GM18507 (cell line): ENCODE data around the gene CACNA1C.
"Not testable (repeated sequence)": the region's sequence is repeated elsewhere in the genome, so short reads cannot be mapped to it uniquely, and the experiment has no call there.

Source experiments
- DNase-seq: peaks from one replicate; pipeline ENCODE4 v3.0.0; 2011; ENCODE audit warnings: low read depth; ENCODE audit not compliant: insufficient read length; ENCODE audit errors: extremely low spot score
- FAIRE-seq: peaks from 2 replicates; lab custom pipeline; 2011; peaks lifted over from hg19 to GRCh38; lab: Jason Lieb, UNC

Gene CACNA1C

DNA sequence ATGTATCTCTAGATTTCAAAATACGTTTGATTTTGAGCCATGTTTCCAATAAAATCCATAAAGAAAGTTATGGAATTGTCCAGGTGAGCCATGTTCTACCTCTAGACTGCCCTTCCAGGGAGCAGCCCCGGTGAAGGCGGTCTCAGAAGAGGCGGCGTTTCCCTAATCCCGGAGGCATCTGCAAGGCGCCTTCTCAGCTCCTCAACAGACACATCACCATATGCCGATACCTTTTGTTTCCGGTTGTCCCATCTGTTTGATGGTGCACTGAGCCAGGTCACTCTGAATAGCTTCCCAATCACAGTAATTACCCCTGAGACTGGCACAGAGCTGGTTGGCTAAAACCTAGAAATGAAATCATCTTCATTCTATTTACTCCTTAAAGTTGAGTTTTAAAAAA is 436.5 kb downstream of the CACNA1C start:
- no peak for DNase-seq

DNA sequence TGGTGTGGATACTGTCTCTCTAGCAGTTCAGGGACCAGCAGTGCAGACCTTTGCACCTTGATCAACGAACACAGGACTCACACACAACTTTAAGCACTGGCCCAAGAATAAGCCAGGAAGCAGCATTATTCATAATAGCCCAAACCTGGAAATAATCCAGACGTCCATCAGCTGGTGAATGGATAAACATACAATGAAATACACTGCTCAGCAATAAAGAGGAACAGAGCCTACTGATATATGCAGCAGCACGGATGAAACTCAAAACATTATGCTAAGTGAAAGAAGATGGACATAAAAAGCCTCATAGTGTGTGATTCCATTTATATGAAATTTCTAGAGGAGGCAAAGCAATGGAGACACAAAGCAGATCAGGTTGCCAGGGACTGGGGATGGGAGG is 438.0 kb downstream of the CACNA1C start:
- no peak for FAIRE-seq
- no peak for DNase-seq

More for the DNA sequence above, 436.5 kb downstream of the CACNA1C start:
- FAIRE-seq, result no peak

DNA sequence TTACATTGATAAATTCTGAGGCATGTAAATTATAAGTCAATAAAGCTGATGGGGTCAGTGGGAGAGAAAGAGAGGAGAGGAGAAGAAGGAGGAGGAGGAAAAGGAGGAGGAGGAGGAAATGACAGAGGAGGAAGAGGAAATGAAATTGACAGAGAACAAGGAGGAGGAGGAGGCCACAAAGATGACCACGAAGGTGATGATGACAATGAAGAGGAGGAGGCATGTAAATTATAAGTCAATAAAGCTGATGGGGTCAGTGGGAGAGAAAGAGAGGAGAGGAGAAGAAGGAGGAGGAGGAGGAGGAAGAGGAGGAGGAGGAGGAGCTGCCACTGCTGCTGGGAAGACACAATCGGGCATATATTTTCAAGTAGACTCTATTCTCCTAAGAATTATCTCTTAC is 438.6 kb downstream of the CACNA1C start:
- not testable (repeated sequence) for DNase-seq, FAIRE-seq

DNA sequence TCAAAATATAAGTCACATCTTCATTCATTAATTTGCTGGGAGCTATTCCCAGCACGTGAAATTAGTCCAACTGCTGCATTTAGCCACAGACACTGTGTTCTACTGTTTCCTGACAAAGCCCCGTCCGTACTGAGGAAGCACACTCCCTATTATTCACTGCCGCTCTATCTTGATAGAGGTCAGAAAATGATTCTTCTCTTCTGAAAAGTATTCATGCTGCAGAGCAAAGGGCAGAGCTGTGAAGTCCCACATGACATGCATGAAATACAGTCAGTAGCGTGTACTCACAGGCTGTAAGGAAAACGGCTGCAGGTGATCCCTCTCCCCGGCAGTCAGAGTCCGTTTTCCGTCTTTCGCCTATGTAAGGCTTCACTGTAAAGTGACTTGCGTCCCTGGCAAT is 439.4 kb downstream of the CACNA1C start:
- no peak for DNase-seq
- FAIRE-seq, result no peak

DNA sequence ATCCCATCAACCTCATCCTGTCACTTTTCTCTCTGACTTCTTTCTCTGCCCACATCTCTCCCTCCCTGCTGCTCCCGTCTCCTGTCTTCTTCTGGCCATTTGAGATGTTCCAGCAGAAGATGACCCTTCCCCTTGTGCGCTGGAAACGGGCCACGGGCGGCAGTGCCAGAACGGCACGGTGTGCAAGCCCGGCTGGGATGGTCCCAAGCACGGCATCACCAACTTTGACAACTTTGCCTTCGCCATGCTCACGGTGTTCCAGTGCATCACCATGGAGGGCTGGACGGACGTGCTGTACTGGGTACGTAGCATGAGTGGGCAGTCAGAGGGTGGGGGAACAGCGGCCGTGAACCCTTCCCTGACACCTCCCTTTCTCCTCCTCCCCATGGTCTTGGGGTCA is 440.3 kb downstream of the CACNA1C start:
- DNase-seq, result no peak
- no peak for FAIRE-seq

DNA sequence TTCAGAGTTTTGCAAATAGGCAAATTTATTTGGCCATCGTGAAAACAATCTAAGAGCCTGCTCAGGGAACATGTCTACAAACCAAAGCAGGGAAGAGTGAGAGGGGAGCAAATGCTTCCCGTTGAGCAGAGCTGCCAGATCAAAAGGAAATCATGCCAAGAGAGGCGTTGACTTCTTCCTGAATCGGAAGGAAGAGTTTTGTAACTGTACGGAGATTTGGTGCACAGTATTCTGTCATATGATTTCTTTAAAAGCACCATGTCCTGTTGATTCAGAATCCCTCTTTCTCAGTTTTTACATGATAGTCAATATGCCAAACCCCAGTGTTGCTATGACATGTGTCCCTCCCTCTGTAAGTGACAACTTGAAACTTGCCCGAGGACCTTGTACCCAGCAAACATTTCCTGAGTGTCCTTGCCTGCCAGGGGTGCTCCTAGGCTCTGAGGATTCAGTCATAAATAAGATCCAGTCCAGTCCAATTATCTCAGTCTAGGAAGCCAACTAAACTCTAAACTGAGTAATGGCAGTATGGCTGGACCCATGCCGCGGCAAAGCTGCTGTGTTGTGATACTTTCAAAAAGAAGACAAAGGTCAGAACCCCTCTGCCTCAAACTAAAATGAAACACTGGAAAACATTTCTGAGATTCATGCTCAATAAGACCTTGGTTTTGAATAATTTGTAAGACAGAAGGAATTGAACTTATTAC is 441.9 kb downstream of the CACNA1C start:
- DNase-seq (no peak), FAIRE-seq (no peak)

DNA sequence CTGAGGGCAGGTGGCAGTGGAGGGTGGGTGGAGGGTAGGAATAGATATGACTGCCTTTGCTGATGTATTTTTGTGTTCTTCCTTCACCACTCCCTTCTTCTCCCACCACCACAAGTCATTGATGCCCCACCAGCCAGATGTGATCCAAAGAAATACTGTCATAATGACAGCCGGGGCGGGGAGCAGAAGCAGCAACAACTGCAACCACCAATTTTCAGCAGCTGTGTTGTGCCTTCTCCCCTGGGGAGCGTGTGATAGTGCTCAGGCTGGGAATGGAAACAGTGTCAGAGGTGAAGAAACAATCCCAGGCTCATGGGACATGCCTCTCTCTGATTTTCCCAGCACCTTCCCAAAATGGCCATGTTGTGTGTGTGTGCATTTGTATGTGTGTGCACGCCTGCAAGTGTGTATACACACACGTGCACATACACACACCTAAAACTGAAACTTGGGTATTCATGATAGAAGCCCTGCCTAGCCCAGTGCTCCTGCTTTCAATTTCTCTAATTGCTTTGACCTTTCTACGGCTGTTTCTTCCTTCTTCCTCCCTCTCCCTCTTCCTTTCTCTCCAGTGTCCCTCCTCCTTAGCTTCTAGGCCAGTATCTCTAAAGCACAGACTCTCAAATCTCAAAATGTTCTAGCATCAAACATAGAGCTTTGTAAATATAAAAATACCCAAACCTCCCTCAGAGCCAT is 442.8 kb downstream of the CACNA1C start:
- FAIRE-seq, result no peak
- DNase-seq, result no peak

DNA sequence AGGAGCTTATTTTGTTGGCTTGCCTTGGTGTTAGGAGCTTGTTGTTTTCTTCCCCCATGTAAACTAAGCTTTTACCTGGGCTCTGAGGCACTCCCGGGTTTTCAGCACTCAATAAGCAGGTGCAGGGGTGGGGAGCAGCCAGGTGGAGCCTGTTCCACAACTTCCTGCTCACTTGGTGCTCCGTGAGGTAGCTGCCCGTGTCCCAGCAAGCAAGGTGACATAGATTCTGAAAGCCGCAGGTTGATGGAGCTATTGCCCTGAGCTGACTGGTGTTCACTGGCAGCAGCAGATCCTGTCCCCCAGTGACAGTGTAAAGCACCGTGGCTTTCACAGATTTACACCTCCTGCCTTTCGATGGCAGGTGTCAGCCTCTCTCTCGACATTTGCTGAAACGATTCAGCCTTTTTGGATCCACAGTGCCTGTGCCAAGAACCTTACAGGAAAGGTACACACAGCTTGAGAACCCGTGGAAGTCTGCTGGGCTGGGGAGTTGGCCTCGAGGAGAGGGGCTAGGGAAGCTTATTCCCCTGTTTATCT is 446.2 kb downstream of the CACNA1C start:
- FAIRE-seq (no peak), DNase-seq (no peak)

DNA sequence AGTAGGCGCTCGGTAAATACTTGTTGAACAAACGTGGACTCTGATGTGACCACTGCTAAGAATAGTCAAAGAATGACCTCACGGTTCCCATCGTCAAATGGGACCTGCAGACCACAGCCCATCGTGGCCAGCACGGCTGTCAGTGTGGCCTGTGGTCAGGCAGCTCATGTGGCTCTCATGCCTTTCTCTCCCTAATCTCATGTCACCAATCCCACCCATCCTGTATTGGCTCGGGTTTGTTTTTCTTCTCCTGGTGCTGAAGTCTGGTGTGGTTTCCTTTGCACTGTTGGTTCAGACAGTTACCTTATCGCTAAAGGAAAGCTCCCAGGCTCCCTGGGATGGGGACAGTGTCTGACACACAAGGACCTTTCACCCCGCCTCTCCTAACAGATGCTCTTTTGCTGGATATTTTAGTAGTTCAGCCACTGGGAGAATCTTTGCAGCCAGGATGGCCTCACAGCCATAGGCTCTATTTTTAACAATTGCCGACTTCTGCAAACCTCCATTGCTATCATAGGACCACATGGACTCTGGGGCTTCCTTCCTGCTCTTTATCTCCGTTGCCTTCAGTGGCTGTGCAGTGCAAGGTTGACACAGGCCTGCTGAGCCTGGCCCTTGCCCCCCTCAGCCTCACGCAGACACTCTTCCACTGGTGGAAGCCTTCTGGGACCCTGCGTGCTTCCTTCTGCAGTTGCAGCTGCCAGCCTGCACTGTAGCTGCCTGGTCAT is 448.8 kb downstream of the CACNA1C start:
- no peak for DNase-seq
- no peak for FAIRE-seq

DNA sequence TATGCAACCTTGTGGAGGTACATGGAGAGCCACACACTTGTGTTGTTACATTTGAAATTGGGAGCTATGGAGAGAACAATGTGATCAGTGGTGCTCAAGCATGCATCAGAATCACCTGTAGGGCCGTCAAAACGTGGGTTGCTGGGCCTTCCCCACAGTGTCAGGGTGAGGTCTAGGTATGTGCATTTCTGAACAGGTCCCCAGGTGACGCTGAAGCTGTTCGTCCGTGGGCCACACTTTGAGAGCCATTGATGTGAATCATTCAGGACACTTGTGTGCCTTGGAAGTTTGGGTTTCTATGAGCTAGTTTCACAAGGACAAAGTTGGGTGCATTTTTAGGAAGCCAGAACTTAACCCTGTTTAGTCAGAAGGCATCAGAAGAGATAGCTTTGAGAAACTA is 450.2 kb downstream of the CACNA1C start:
- DNase-seq (no peak), FAIRE-seq (no peak)

DNA sequence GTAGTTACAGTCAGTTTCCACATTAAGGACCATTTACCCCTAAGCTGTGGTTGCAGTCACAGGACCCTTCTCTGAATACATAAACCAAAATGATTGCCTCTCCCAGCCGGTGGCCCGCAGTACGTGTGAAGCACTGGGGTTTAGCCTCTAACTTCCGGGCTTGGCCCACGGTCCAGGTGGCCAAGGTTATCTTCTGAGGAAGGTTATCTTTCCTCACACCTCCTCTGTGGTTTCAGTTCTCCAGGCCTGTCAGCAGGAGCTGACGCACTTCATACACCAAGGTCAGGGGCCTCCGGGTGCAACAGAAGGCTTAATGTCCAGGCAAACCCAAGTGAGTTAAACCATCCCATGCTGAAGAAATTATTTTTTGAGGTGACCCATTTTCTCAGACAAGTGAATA is 451.0 kb downstream of the CACNA1C start:
- DNase-seq, result no peak
- no peak for FAIRE-seq

DNA sequence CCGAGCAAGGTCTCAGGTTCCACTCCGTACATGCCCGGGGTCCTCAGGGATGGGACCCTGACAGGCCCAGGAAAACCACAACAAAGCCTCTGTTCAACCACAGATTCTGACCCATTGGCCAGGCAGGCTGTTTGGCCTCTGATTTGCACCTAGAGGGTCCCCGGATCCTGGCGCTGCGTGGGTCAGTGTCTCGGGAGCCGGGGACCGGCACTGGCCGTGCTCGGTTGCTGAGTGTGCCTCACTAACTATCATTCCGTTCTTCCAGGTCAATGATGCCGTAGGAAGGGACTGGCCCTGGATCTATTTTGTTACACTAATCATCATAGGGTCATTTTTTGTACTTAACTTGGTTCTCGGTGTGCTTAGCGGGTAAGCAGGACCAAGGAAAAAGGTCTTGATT is 451.8 kb downstream of the CACNA1C start:
- DNase-seq (no peak), FAIRE-seq (no peak)

DNA sequence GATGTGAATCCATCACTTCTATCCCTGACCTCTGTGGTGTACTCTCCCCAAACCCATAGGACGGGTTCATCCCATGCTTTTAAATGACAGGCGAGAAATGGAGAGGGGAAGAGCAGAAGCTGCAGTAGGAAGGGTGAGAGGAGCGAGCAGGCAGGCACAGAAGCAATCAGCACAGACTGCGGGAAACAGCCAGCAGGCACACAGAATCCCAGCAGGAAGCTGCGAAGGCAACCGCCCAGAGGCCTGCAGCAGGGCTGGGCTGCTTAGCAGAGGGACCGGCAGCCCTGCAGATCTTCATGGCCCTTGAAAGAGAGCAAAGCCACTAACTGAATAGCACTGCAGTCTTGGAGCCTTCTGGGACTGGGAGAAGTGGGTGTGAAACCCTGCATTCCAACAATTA is 455.0 kb downstream of the CACNA1C start:
- no peak for FAIRE-seq

DNA sequence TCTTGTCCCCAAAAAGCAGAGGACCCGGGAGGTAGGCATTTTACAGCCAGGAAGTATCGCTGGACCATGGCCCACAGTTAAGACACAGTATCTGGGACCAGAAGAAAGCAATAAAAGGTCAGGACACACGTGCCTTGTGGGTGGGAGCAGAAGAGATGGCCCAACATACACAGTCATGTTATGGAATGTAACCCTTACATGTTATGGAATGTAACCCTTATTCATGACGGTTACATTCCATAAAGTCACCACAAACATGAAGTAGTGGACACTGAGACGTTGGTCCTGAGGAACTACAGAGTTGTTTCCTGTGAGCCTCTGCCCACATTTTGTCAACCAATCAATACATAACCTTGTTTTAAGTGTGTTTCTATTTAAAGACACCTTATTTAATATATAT is 456.4 kb downstream of the CACNA1C start:
- FAIRE-seq, result no peak
- DNase-seq, result no peak

More for the DNA sequence above, 455.0 kb downstream of the CACNA1C start:
- DNase-seq, result no peak

DNA sequence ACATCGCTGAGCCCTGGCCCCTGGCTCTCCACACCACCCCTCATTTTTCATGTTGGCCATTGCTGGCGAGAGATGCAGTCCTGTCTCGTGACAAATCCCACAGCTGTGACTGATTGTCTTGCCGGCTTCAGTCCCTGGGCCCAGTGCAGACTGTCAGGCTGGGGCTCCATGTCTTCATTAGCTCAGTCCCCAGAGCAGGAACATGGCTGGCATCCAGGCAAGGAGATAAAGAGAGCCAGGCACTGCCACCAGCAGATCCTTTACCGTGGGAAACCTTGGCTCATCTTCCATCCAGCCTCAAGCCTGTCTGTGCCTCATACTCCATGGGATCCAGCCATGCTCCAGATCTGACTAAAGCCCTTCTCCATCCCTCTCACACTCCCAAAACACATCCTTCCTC is 457.3 kb downstream of the CACNA1C start:
- DNase-seq, result no peak
- FAIRE-seq, result no peak

DNA sequence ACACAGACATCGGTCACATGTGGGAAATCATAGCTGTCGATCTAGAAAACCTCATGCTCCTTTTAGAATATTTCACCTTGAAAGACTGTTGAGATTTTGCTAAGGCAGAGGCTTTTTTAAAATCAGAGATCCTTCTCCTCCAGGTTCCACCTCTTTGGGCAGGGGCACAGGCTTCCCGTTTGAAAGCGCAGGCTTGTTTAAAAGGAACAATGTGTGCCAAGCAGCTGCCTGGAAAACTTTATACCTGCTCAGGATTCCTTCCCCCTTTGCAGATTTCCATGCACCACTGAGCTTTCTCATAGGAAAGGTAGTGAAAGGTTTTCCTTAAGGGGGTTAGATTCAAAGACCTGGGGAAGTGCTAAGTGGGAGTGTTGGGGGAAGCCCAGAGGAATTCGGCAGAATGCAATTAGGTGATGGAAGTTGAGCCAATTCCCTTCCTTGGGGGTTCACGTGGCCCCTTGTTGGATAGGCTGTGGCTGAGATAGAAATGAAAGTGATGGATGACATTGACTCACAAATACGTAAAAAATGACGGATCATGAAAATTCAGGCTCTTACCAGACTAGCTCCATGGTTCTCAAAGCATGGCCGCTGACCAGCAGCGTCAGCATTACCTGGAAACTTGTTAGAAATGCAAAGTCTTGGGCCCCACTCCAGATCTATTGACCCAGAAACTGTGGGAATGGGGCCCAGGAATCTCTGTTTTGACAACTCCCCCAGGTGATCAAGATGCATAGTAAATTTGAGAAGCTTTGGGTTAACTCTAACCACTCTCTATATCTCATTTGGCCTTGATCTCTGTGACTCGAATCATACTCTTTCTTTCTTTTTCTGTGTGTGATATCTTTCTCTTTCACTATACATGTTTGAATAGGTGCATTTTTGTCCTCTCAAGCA is 460.6 kb downstream of the CACNA1C start:
- FAIRE-seq, result no peak

DNA sequence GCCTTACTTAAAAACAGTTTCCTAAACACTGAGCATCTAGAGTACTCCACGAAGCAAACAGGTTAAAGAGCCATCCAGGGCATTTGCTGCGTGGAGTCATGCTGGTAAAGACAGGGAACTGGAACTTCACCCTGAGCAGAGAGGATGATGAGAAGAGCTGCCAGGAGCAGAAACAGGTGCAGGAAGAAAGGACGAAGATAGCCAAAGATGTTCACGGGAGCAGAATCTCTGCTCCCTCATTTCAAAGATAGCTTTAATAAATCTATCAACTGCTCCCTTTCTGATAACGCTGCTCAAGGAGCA is 461.2 kb downstream of the CACNA1C start:
- DNase-seq (no peak), FAIRE-seq (no peak)

More for the DNA sequence above, 460.6 kb downstream of the CACNA1C start:
- DNase-seq, result no peak

DNA sequence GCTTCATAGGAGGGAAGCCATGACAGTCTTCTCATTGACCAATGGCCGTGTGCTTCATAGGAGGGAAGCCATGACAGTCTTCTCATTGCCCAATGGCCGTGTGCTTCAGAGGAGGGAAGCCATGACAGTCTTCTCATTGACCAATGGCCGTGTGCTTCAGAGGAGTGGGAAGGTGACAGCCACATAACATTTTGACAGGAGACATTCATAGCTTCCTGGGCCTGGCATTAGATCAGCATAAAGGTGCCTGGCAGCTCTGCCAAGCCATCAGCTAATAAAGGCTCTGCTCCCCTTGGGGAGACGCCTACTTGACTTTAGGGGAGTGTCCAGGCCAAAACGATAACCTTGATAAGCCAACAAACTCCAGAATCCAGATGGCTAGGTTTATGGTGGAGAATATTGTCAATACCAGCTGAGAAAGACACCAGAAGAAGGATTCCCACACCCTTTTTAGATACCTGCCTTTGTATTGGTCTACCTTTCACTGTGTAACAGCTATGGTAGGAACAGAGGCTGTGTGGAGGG is 468.0 kb downstream of the CACNA1C start:
- no peak for FAIRE-seq
- DNase-seq, result no peak

DNA sequence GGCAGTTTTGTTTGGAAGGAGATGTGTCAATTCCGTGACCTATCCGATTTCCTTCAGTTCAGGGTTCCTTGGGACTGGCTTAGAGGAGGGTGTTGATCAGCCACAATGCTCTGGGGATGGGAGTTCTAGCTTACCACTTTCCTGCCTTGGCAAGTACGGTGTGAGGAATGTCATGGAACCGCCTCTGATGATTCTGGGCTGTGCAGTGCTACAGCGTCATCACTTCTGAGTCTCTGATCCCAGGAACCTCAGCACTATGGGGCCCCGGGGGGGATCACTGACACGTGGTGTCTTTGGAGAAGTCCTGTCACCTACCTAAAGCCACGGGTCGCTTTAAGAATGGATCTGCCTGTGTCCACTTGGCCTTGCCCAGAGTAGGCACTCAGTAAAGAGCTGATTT is 470.5 kb downstream of the CACNA1C start:
- FAIRE-seq (no peak), DNase-seq (no peak)
